Measurements from ENCODE around the gene SLC52A1. TPM values are rescaled to one million over a fixed set of nuclear protein-coding genes. Genes with fewer than 3 reads are reported as not detected.

Gene SLC52A1
- total and polyA plus RNA-seq, 2 of the 13 experiments (the other 11 are each of a cell fraction or from before 2014, with no cell fraction given) = 0.03 to 0.13 TPM

- TF ChIP-seq ZNF496 (CRISPR knock-in tag; IDR thresholded peaks at IDR 0.05; ENCODE audit: insufficient replicate concordance) (no peak), CCDC6 (CRISPR knock-in tag; IDR thresholded peaks at IDR 0.05) (peak; percentile 76), XBP1 (CRISPR knock-in tag; IDR thresholded peaks at IDR 0.05) (no peak), ZZZ3 (CRISPR knock-in tag; IDR thresholded peaks at IDR 0.05; ENCODE audit: borderline replicate concordance) (no peak), SOX5 (CRISPR knock-in tag; IDR thresholded peaks at IDR 0.05; ENCODE audit: borderline replicate concordance) (peak; percentile 34; the same call in 1 of the 2 replicates), FOSL1 (CRISPR knock-in tag; IDR thresholded peaks at IDR 0.05; ENCODE audit: borderline replicate concordance) (no peak), ZNF530 (CRISPR knock-in tag; IDR thresholded peaks at IDR 0.05; ENCODE audit: low read depth) (no peak), PREB (CRISPR knock-in tag; IDR thresholded peaks at IDR 0.05) (no peak), ARID5B (CRISPR knock-in tag; IDR thresholded peaks at IDR 0.05) (peak; percentile 35), TBX2 (CRISPR knock-in tag; IDR thresholded peaks at IDR 0.05; ENCODE audit: borderline replicate concordance) (peak; percentile 41), ZNF17 (CRISPR knock-in tag; IDR thresholded peaks at IDR 0.05) (no peak), STAG1 (CRISPR knock-in tag; IDR thresholded peaks at IDR 0.05) (no peak), ZNF574 (CRISPR knock-in tag; IDR thresholded peaks at IDR 0.05) (peak; percentile 63), SIN3A (IDR thresholded peaks at IDR 0.05; ENCODE audit: borderline replicate concordance, low read depth, low read length) (peak; percentile 48; the same call in 1 of the 2 replicates), CREM (IDR thresholded peaks at IDR 0.05) (no peak), CREM (CRISPR knock-in tag; IDR thresholded peaks at IDR 0.05) (no peak), SAP130 (CRISPR knock-in tag; IDR thresholded peaks at IDR 0.05; ENCODE audit: low read depth) (no peak; the same call in none of the 2 replicates), FOXO4 (CRISPR knock-in tag; conservative IDR thresholded peaks at IDR 0.05) (no peak), NR0B2 (CRISPR knock-in tag; IDR thresholded peaks at IDR 0.05) (peak; percentile 43; the same call in 1 of the 2 replicates), MYC (CRISPR knock-in tag; IDR thresholded peaks at IDR 0.05; ENCODE audit: borderline replicate concordance) (peak; percentile 25; the same call in 1 of the 2 replicates)
These were observed 37.8 kb downstream of the SLC52A1 start, which contains the start of the genes INCA1 and KIF1C (continued) for GRCh38 chr17:4997302-4998026.

Measured in HepG2 (cell line).